A673 (cell line): Measurements from ENCODE around the gene GALNT2. TPM values are rescaled to one million over a fixed set of nuclear protein-coding genes. Genes with fewer than 3 reads are reported as not detected.

Experiments used
- BruUV-seq: library from RNA; stranded (reverse); fragments of 400-500 nt; replicated peaks from 2 replicates; lab custom pipeline; 2021; lab: Mats Ljungman, UMichigan
- CTCF ChIA-PET: fragments of 300-600 bp; sonication (Branson Sonifier 250); formaldehyde crosslinking; loops from one replicate; lab custom pipeline; 2022; ENCODE audit warnings: antibody characterized with exemption; lab: Charles Lee
- POLR2A ChIA-PET: fragments of 300-600 bp; sonication (Branson Sonifier 250); formaldehyde crosslinking; loops from one replicate; lab custom pipeline; 2022; ENCODE audit warnings: antibody characterized with exemption; ENCODE audit not compliant: low non-redundant PET; lab: Charles Lee
- DNase-seq: peaks from one replicate; pipeline ENCODE4 v3.0.0-alpha.2; 2015; ENCODE audit warnings: low spot score
- H3K27ac ChIP-seq: fragments of 200-600 bp; sonication (generic); 2 replicates; pipeline ENCODE4 v1.5.1; 2016; ENCODE audit warnings: mixed run types, low read depth, mild to moderate bottlenecking, mixed read lengths, antibody characterized with exemption, low read length; ENCODE audit not compliant: poor library complexity, severe bottlenecking
- H3K27me3 ChIP-seq: fragments of 200-600 bp; sonication (generic); replicated peaks from 2 replicates; pipeline ENCODE4 v1.6.1; 2017; ENCODE audit warnings: mixed run types, low read depth, mild to moderate bottlenecking, mixed read lengths, antibody characterized with exemption, low read length; ENCODE audit not compliant: insufficient read depth, poor library complexity
- H3K36me3 ChIP-seq: fragments of 200-600 bp; sonication (generic); 2 replicates; pipeline ENCODE4 v1.6.1; 2016; ENCODE audit warnings: mixed run types, mild to moderate bottlenecking, mixed read lengths, antibody characterized with exemption, low read length; ENCODE audit not compliant: insufficient read depth, poor library complexity, severe bottlenecking
- H3K4me1 ChIP-seq: fragments of 200-600 bp; sonication (generic); 2 replicates; pipeline ENCODE4 v1.6.1; 2017; ENCODE audit warnings: mixed run types, mild to moderate bottlenecking, mixed read lengths, antibody characterized with exemption, low read length; ENCODE audit not compliant: insufficient read depth, poor library complexity, severe bottlenecking
- H3K4me3 ChIP-seq: fragments of 200-600 bp; sonication (generic); 2 replicates; pipeline ENCODE4 v1.5.1; 2016; ENCODE audit warnings: low read depth, mixed run types, mild to moderate bottlenecking, mixed read lengths, low read length; ENCODE audit not compliant: poor library complexity, severe bottlenecking
- H3K9me3 ChIP-seq: fragments of 200-600 bp; sonication (generic); 2 replicates; pipeline ENCODE4 v1.6.1; 2016; ENCODE audit warnings: mixed run types, low read depth, mild to moderate bottlenecking, mixed read lengths, antibody characterized with exemption, low read length; ENCODE audit not compliant: poor library complexity, severe bottlenecking
- CTCF ChIP-seq: fragments of 300-800, 200-600 bp; sonication (generic); conservative IDR thresholded peaks from 2 replicates; pipeline ENCODE4 v1.5.1; 2017; ENCODE audit warnings: low read depth, mild to moderate bottlenecking, antibody characterized with exemption, low read length, moderate library complexity, mixed read lengths
- EZH2 ChIP-seq: fragments of 200-600 bp; sonication (generic); IDR thresholded peaks from 2 replicates; pipeline ENCODE4 v1.6.1; 2017; ENCODE audit warnings: borderline replicate concordance, low read depth, mild to moderate bottlenecking, mixed read lengths, antibody characterized with exemption, low read length; ENCODE audit not compliant: poor library complexity, severe bottlenecking
- intact Hi-C: fragments of 100-400 bp; cut with micrococcal nuclease; formaldehyde crosslinking; loops from one replicate; pipeline ENCODE4 v1.10.0; 2022; ENCODE audit not compliant: unreplicated experiment
- total RNA-seq: library from RNA; stranded (reverse); gene quantifications from 2 replicates; pipeline ENCODE4 v1.2.3, GENCODE V29; 2021

The GALNT2 gene
- total RNA-seq, 1 experiment from 2014 or later = 94.6 TPM

- intact Hi-C loops = no loop called here
- Histone ChIP-seq H3K27me3 (no peaks in the 10 kb centered on the region), H3K36me3 (no peaks in the 10 kb centered on the region), H3K9me3 (no peaks in the 10 kb centered on the region), H3K4me1 (peaks cover 37% of the 10 kb centered on the region), H3K27ac (no peak overlapping the region), H3K4me3 (no peak overlapping the region)
- no peak for DNase-seq
- POLR2A ChIA-PET = no interaction called here
- CTCF ChIA-PET = no interaction called here
- no TSS peak for BruUV-seq
- TF ChIP-seq EZH2 (no peak), CTCF (no peak)
Measured at GRCh38 chr1:230071316-230071715, 4.3 kb downstream of the GALNT2 start.

GRCh38 chr1:230072296-230072695 lies 5.3 kb downstream of the GALNT2 start:
- CTCF ChIA-PET = no interaction called here
- intact Hi-C loops = no loop called here

GRCh38 chr1:230072866-230073265 lies 5.8 kb downstream of the GALNT2 start:
- intact Hi-C loops = no loop called here
- H3K27ac ChIP-seq = no peak overlapping the region
- peaks cover 37% of the 10 kb centered on the region for H3K4me1 ChIP-seq
- no TSS peak for BruUV-seq
- POLR2A ChIA-PET = no interaction called here
- no peak overlapping the region for H3K4me3 ChIP-seq
- no peak for TF ChIP-seq EZH2
- TF ChIP-seq CTCF = no peak
- no peak for DNase-seq
- H3K36me3 ChIP-seq = no peaks in the 10 kb centered on the region
- CTCF ChIA-PET = no interaction called here
- no peaks in the 10 kb centered on the region for H3K9me3 ChIP-seq
- H3K27me3 ChIP-seq = no peaks in the 10 kb centered on the region

More at GRCh38 chr1:230072296-230072695, 5.3 kb downstream of the GALNT2 start:
- H3K4me1 ChIP-seq = peaks cover 37% of the 10 kb centered on the region
- no peaks in the 10 kb centered on the region for H3K9me3 ChIP-seq
- no TSS peak for BruUV-seq
- no peak for DNase-seq
- H3K27ac ChIP-seq = no peak overlapping the region
- H3K4me3 ChIP-seq = no peak overlapping the region
- POLR2A ChIA-PET = no interaction called here
- no peaks in the 10 kb centered on the region for H3K36me3 ChIP-seq
- TF ChIP-seq EZH2 (no peak), CTCF (no peak)
- H3K27me3 ChIP-seq = no peaks in the 10 kb centered on the region
